ENCODE results near the gene NEU1. TPM values are rescaled to one million over a fixed set of nuclear protein-coding genes. Genes with fewer than 3 reads are reported as not detected.
A peak's percentile ranks its signal among the peaks of the same experiment; 100 is the strongest.

Gene NEU1
- total RNA-seq, 1 experiment from 2014 or later, result 34.3 TPM

DNA sequence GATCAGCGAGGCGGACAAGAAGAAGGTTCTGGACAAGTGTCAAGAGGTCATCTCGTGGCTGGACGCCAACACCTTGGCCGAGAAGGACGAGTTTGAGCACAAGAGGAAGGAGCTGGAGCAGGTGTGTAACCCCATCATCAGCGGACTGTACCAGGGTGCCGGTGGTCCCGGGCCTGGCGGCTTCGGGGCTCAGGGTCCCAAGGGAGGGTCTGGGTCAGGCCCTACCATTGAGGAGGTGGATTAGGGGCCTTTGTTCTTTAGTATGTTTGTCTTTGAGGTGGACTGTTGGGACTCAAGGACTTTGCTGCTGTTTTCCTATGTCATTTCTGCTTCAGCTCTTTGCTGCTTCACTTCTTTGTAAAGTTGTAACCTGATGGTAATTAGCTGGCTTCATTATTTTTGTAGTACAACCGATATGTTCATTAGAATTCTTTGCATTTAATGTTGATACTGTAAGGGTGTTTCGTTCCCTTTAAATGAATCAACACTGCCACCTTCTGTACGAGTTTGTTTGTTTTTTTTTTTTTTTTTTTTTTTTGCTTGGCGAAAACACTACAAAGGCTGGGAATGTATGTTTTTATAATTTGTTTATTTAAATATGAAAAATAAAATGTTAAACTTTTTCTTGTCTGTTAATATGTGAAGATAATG is 32.9 kb downstream of the NEU1 start:
- Histone ChIP-seq H3K9me3 (ENCODE audit: low read depth, low read length, poor library complexity, severe bottlenecking) (no peaks in the 10 kb centered on the region), H3K27me3 (replicated peaks; ENCODE audit: insufficient read depth, low read depth, low read length, poor library complexity) (no peaks in the 10 kb centered on the region), H3K36me3 (ENCODE audit: insufficient read depth, low read length, poor library complexity, severe bottlenecking) (no peaks in the 10 kb centered on the region), H3K4me3 (ENCODE audit: low read depth, low read length, poor library complexity, severe bottlenecking) (peak overlapping the region; percentile 66), H3K27ac (ENCODE audit: low read depth, low read length, poor library complexity, severe bottlenecking) (peak overlapping the region; percentile 28), H3K4me1 (ENCODE audit: insufficient read depth, low read length, poor library complexity, severe bottlenecking) (peaks cover 13% of the 10 kb centered on the region)
- POLR2A ChIA-PET (ENCODE audit: low non-redundant PET), result no interaction called here
- CTCF ChIA-PET, result interaction anchor here (0.7 to 1.7 kb wide), 5 partner anchors 15 to 280 kb away, joined by 3 to 15 read pairs (median 6); partner anchors contain the start of genes DDAH2, HSPA1A, HSPA1L and LSM2
- intact Hi-C loops (cut with micrococcal nuclease; ENCODE audit: unreplicated experiment), result loop anchor here (2.0 to 5.0 kb wide), 3 partner anchors 37 to 287 kb away; partner anchors contain the start of genes DDX39B and LY6G5C
- BruUV-seq (replicated peaks), result no TSS peak
- DNase-seq (ENCODE audit: low spot score), result peak; percentile 77
- no peak for TF ChIP-seq EZH2 (IDR thresholded peaks at IDR 0.05; ENCODE audit: borderline replicate concordance, low read depth, low read length, poor library complexity, severe bottlenecking)
- TF ChIP-seq, protein P1, sequence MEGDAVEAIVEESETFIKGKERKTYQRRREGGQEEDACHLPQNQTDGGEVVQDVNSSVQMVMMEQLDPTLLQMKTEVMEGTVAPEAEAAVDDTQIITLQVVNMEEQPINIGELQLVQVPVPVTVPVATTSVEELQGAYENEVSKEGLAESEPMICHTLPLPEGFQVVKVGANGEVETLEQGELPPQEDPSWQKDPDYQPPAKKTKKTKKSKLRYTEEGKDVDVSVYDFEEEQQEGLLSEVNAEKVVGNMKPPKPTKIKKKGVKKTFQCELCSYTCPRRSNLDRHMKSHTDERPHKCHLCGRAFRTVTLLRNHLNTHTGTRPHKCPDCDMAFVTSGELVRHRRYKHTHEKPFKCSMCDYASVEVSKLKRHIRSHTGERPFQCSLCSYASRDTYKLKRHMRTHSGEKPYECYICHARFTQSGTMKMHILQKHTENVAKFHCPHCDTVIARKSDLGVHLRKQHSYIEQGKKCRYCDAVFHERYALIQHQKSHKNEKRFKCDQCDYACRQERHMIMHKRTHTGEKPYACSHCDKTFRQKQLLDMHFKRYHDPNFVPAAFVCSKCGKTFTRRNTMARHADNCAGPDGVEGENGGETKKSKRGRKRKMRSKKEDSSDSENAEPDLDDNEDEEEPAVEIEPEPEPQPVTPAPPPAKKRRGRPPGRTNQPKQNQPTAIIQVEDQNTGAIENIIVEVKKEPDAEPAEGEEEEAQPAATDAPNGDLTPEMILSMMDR (conservative IDR thresholded peaks at IDR 0.05; ENCODE audit: low read depth, low read length), result peak; percentile 70

DNA sequence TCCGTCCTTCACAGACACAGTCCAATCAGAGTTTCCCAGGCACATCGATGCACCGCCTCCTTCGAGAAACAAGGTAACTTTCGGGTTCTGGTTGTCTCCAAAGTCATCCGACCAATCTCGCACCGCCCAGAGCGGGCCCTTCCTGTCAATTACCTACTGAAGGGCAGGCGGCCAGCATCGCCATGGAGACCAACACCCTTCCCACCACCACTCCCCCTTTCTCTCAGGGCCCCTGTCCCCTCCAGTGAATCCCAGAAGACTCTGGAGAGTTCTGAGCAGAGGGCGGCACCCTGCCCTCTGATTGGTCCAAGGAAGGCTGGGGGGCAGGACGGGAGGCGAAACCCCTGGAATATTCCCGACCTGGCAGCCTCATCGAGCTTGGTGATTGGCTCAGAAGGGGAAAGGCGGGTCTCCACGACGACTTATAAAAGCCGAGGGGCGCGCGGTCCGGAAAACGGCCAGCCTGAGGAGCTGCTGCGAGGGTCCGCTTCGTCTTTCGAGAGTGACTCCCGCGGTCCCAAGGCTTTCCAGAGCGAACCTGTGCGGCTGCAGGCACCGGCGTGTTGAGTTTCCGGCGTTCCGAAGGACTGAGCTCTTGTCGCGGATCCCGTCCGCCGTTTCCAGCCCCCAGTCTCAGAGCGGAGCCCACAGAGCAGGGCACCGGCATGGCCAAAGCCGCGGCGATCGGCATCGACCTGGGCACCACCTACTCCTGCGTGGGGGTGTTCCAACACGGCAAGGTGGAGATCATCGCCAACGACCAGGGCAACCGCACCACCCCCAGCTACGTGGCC is 35.1 kb downstream of the NEU1 start, which contains the start of gene HSPA1B:
Gene HSPA1B (plus strand): TSS at position 453 of the 794 bp plus-strand sequence. CDS start 213 bp downstream, at position 666.
- no TSS peak for BruUV-seq (replicated peaks)
- peaks cover 8% of the 10 kb centered on the region for H3K4me1 ChIP-seq (ENCODE audit: insufficient read depth, low read length, poor library complexity, severe bottlenecking)

More for the DNA sequence above, 35.1 kb downstream of the NEU1 start, which contains the start of gene HSPA1B:
- TF ChIP-seq EZH2 (IDR thresholded peaks at IDR 0.05; ENCODE audit: borderline replicate concordance, low read depth, low read length, poor library complexity, severe bottlenecking), result no peak
- TF ChIP-seq, protein P1 (conservative IDR thresholded peaks at IDR 0.05; ENCODE audit: low read depth, low read length), result no peak
- no peaks in the 10 kb centered on the region for H3K9me3 ChIP-seq (ENCODE audit: low read depth, low read length, poor library complexity, severe bottlenecking)
- POLR2A ChIA-PET (ENCODE audit: low non-redundant PET), result interaction anchor here (0.5 to 1.2 kb wide), 15 partner anchors 12 to 1145 kb away, joined by 3 to 9 read pairs (median 4); partner anchors contain the start of genes BAG6, CLIC1, HSPA1A and HSPA1L
- no peaks in the 10 kb centered on the region for H3K36me3 ChIP-seq (ENCODE audit: insufficient read depth, low read length, poor library complexity, severe bottlenecking)
- intact Hi-C loops (cut with micrococcal nuclease; ENCODE audit: unreplicated experiment), result loop anchor here (2.0 kb wide), 1 partner anchor 99 kb away; the partner anchor contains the start of gene DDAH2
- peak within 1 kb of the TSS; percentile 67 for H3K4me3 ChIP-seq (ENCODE audit: low read depth, low read length, poor library complexity, severe bottlenecking)
- H3K27ac ChIP-seq (ENCODE audit: low read depth, low read length, poor library complexity, severe bottlenecking), result peak within 1 kb of the TSS; percentile 83
- CTCF ChIA-PET, result interaction anchor here (0.5 to 1.0 kb wide), 3 partner anchors 36 to 116 kb away, joined by 3 to 6 read pairs (median 4); no protein-coding TSS in a partner anchor
- DNase-seq (ENCODE audit: low spot score), result peak; percentile 100
- no peaks in the 10 kb centered on the region for H3K27me3 ChIP-seq (replicated peaks; ENCODE audit: insufficient read depth, low read depth, low read length, poor library complexity)

Measured in A673 (cell line).